ENCODE measurements around the gene YEATS4. TPM values are rescaled to one million over a fixed set of nuclear protein-coding genes. Genes with fewer than 3 reads are reported as not detected.

Gene YEATS4
- total RNA-seq, 2 experiments from 2014 or later, result 52.3 to 53.5 TPM

- intact Hi-C loops (cut with micrococcal nuclease), result loop anchor here (2.0 to 10.0 kb wide), 3 partner anchors 522 to 1369 kb away; no protein-coding TSS in a partner anchor
- no peak for DNase-seq
- H3K36me3 Mint-ChIP-seq (ENCODE audit: low read depth), result peaks cover 5% of the 10 kb centered on the region
- no peak overlapping the region for H3K4me3 Mint-ChIP-seq
- H3K4me1 Mint-ChIP-seq (ENCODE audit: low read depth), result peaks cover 20% of the 10 kb centered on the region
- CTCF ChIA-PET, result interaction anchor here (3.7 kb wide), 1 partner anchor 215 kb away, joined by 55 read pairs; no protein-coding TSS in a partner anchor
- no peaks in the 10 kb centered on the region for H3K27me3 Mint-ChIP-seq (ENCODE audit: low read depth)
- H3K9me3 Mint-ChIP-seq, result no peaks in the 10 kb centered on the region
- H3K27ac Mint-ChIP-seq, result no peak overlapping the region
These were observed 4.0 kb upstream of the YEATS4 start for GRCh38 chr12:69355363-69356028.

GRCh38 chr12:69360348-69360672 is 767 bp downstream of the YEATS4 start:
- H3K27ac Mint-ChIP-seq, result peak overlapping the region; percentile 89
- peaks cover 33% of the 10 kb centered on the region for H3K4me1 Mint-ChIP-seq (ENCODE audit: low read depth)
- no peak for DNase-seq
- H3K36me3 Mint-ChIP-seq (ENCODE audit: low read depth), result peaks cover 18% of the 10 kb centered on the region
- H3K4me3 Mint-ChIP-seq, result peak overlapping the region; percentile 71
- CTCF ChIA-PET, result interaction anchor here (0.6 to 1.6 kb wide), 4 partner anchors 30 to 278 kb away, joined by 3 to 5 read pairs (median 4); no protein-coding TSS in a partner anchor
- no peaks in the 10 kb centered on the region for H3K27me3 Mint-ChIP-seq (ENCODE audit: low read depth)
- intact Hi-C loops (cut with micrococcal nuclease), result loop anchor here (1.0 kb wide), 6 partner anchors 30 to 1006 kb away; partner anchors contain the start of genes CCT2, CNOT2, FRS2 and KCNMB4
- no peaks in the 10 kb centered on the region for H3K9me3 Mint-ChIP-seq

- Mint-ChIP-seq H3K27ac (no peak overlapping the region), H3K9me3 (no peaks in the 10 kb centered on the region), H3K4me3 (no peak overlapping the region), H3K27me3 (ENCODE audit: low read depth) (no peaks in the 10 kb centered on the region), H3K4me1 (ENCODE audit: low read depth) (peaks cover 24% of the 10 kb centered on the region), H3K36me3 (ENCODE audit: low read depth) (peaks cover 35% of the 10 kb centered on the region)
- no peak for DNase-seq
- intact Hi-C loops (cut with micrococcal nuclease), result no loop called here
- CTCF ChIA-PET, result interaction anchor here (0.9 to 1.1 kb wide), 3 partner anchors 9 to 272 kb away, joined by 3 to 4 read pairs (median 4); no protein-coding TSS in a partner anchor
These were observed 7.3 kb downstream of the YEATS4 start for GRCh38 chr12:69366796-69367195.

- Mint-ChIP-seq H3K36me3 (ENCODE audit: low read depth) (peaks cover 44% of the 10 kb centered on the region), H3K4me1 (ENCODE audit: low read depth) (peaks cover 21% of the 10 kb centered on the region), H3K9me3 (no peaks in the 10 kb centered on the region), H3K4me3 (no peak overlapping the region), H3K27me3 (ENCODE audit: low read depth) (no peaks in the 10 kb centered on the region), H3K27ac (no peak overlapping the region)
- no peak for DNase-seq
- intact Hi-C loops (cut with micrococcal nuclease), result no loop called here
- CTCF ChIA-PET, result no interaction called here
These were observed 8.6 kb downstream of the YEATS4 start for GRCh38 chr12:69368171-69368570.

GRCh38 chr12:69383074-69383473 is 23.5 kb downstream of the YEATS4 start:
- H3K27me3 Mint-ChIP-seq (ENCODE audit: low read depth), result no peaks in the 10 kb centered on the region
- peaks cover 14% of the 10 kb centered on the region for H3K4me1 Mint-ChIP-seq (ENCODE audit: low read depth)
- H3K36me3 Mint-ChIP-seq (ENCODE audit: low read depth), result peaks cover 30% of the 10 kb centered on the region
- no peak overlapping the region for H3K4me3 Mint-ChIP-seq
- no peaks in the 10 kb centered on the region for H3K9me3 Mint-ChIP-seq
- H3K27ac Mint-ChIP-seq, result no peak overlapping the region
- intact Hi-C loops (cut with micrococcal nuclease), result no loop called here
- CTCF ChIA-PET, result interaction anchor here (0.5 kb wide), 1 partner anchor 11 kb away, joined by 3 read pairs; no protein-coding TSS in a partner anchor
- no peak for DNase-seq

GRCh38 chr12:69385038-69385437 is 25.5 kb downstream of the YEATS4 start:
- Mint-ChIP-seq H3K27ac (no peak overlapping the region), H3K9me3 (no peaks in the 10 kb centered on the region), H3K4me3 (no peak overlapping the region), H3K27me3 (ENCODE audit: low read depth) (no peaks in the 10 kb centered on the region), H3K4me1 (ENCODE audit: low read depth) (peaks cover 14% of the 10 kb centered on the region), H3K36me3 (ENCODE audit: low read depth) (peaks cover 23% of the 10 kb centered on the region)
- CTCF ChIA-PET, result interaction anchor here (0.5 to 2.3 kb wide), 5 partner anchors 94 to 188 kb away, joined by 3 to 11 read pairs (median 4); no protein-coding TSS in a partner anchor
- intact Hi-C loops (cut with micrococcal nuclease), result no loop called here
- no peak for DNase-seq

GRCh38 chr12:69386921-69387320 is 27.4 kb downstream of the YEATS4 start:
- peaks cover 19% of the 10 kb centered on the region for H3K4me1 Mint-ChIP-seq (ENCODE audit: low read depth)
- no peak overlapping the region for H3K27ac Mint-ChIP-seq
- intact Hi-C loops (cut with micrococcal nuclease), result loop anchor here (1.0 kb wide), 1 partner anchor 30 kb away; no protein-coding TSS in a partner anchor
- H3K27me3 Mint-ChIP-seq (ENCODE audit: low read depth), result no peaks in the 10 kb centered on the region
- no peaks in the 10 kb centered on the region for H3K9me3 Mint-ChIP-seq
- H3K4me3 Mint-ChIP-seq, result no peak overlapping the region
- CTCF ChIA-PET, result no interaction called here
- peaks cover 26% of the 10 kb centered on the region for H3K36me3 Mint-ChIP-seq (ENCODE audit: low read depth)
- no peak for DNase-seq

GRCh38 chr12:69388371-69388770 is 28.8 kb downstream of the YEATS4 start:
- Mint-ChIP-seq H3K27me3 (ENCODE audit: low read depth) (no peaks in the 10 kb centered on the region), H3K27ac (no peak overlapping the region), H3K9me3 (no peaks in the 10 kb centered on the region), H3K4me1 (ENCODE audit: low read depth) (peaks cover 27% of the 10 kb centered on the region), H3K36me3 (ENCODE audit: low read depth) (peaks cover 21% of the 10 kb centered on the region), H3K4me3 (no peak overlapping the region)
- intact Hi-C loops (cut with micrococcal nuclease), result no loop called here
- CTCF ChIA-PET, result interaction anchor here (1.0 kb wide), 1 partner anchor 194 kb away, joined by 3 read pairs; no protein-coding TSS in a partner anchor
- no peak for DNase-seq

- Mint-ChIP-seq H3K4me1 (ENCODE audit: low read depth) (peaks cover 27% of the 10 kb centered on the region), H3K36me3 (ENCODE audit: low read depth) (peaks cover 23% of the 10 kb centered on the region), H3K27me3 (ENCODE audit: low read depth) (no peaks in the 10 kb centered on the region), H3K27ac (no peak overlapping the region), H3K9me3 (no peaks in the 10 kb centered on the region), H3K4me3 (no peak overlapping the region)
- intact Hi-C loops (cut with micrococcal nuclease), result no loop called here
- DNase-seq, result no peak
- CTCF ChIA-PET, result interaction anchor here (1.2 kb wide), 1 partner anchor 30 kb away, joined by 5 read pairs; no protein-coding TSS in a partner anchor
These were observed 30.3 kb downstream of the YEATS4 start for GRCh38 chr12:69389831-69390230.

GRCh38 chr12:69392179-69392928 is 32.8 kb downstream of the YEATS4 start:
- Mint-ChIP-seq H3K36me3 (ENCODE audit: low read depth) (peaks cover 35% of the 10 kb centered on the region), H3K4me1 (ENCODE audit: low read depth) (peaks cover 16% of the 10 kb centered on the region), H3K27me3 (ENCODE audit: low read depth) (no peaks in the 10 kb centered on the region), H3K27ac (no peak overlapping the region), H3K4me3 (no peak overlapping the region), H3K9me3 (peaks cover 4% of the 10 kb centered on the region)
- DNase-seq, result no peak
- CTCF ChIA-PET, result interaction anchor here (0.6 kb wide), 1 partner anchor 179 kb away, joined by 3 read pairs; no protein-coding TSS in a partner anchor
- intact Hi-C loops (cut with micrococcal nuclease), result no loop called here

GRCh38 chr12:69396041-69396440 is 36.5 kb downstream of the YEATS4 start:
- Mint-ChIP-seq H3K36me3 (ENCODE audit: low read depth) (peaks cover 33% of the 10 kb centered on the region), H3K9me3 (peaks cover 4% of the 10 kb centered on the region), H3K27ac (no peak overlapping the region), H3K4me1 (ENCODE audit: low read depth) (peaks cover 14% of the 10 kb centered on the region), H3K4me3 (no peak overlapping the region), H3K27me3 (ENCODE audit: low read depth) (no peaks in the 10 kb centered on the region)
- no peak for DNase-seq
- CTCF ChIA-PET, result no interaction called here
- intact Hi-C loops (cut with micrococcal nuclease), result no loop called here

- peaks cover 29% of the 10 kb centered on the region for H3K36me3 Mint-ChIP-seq (ENCODE audit: low read depth)
- no peak overlapping the region for H3K27ac Mint-ChIP-seq
- CTCF ChIA-PET, result no interaction called here
- H3K4me3 Mint-ChIP-seq, result no peak overlapping the region
- DNase-seq, result no peak
- no peaks in the 10 kb centered on the region for H3K27me3 Mint-ChIP-seq (ENCODE audit: low read depth)
- peaks cover 8% of the 10 kb centered on the region for H3K4me1 Mint-ChIP-seq (ENCODE audit: low read depth)
- intact Hi-C loops (cut with micrococcal nuclease), result no loop called here
- peaks cover 4% of the 10 kb centered on the region for H3K9me3 Mint-ChIP-seq
These were observed 37.4 kb downstream of the YEATS4 start for GRCh38 chr12:69396963-69397362.

All from activated naive CD4-positive, alpha-beta T cell treated with anti-CD3 and anti-CD28 coated beads for 36 hours (primary cell).